CD14-positive monocyte (primary cell): ENCODE measurements around the gene CAMK4. TPM values are rescaled to one million over a fixed set of nuclear protein-coding genes. Genes with fewer than 3 reads are reported as not detected.

Experiments used
- DNase-seq, 3 donors: peaks; one replicate each; pipeline ENCODE4 v3.0.0-alpha.2; 2011 to 2022
- H2AFZ ChIP-seq: 2 replicates; pipeline ENCODE4 v1.6.0; 2012; ENCODE audit warnings: mild to moderate bottlenecking, low read depth, low read length, inconsistent platforms; ENCODE audit not compliant: insufficient read depth, poor library complexity, severe bottlenecking
- H3K27ac ChIP-seq, 2 donors: 1 replicate in 1 of 2; 2 replicates in 1 of 2; pipeline ENCODE4 v1.5.1; 2012 to 2013; ENCODE audit warnings: low read length in 2 of 2, control low read depth in 1 of 2, inconsistent platforms in 1 of 2, low read depth in 1 of 2, mild to moderate bottlenecking in 1 of 2
- H3K27me3 ChIP-seq, 2 donors: one replicate each; pipeline versions ENCODE4 v1.6.0 to v1.6.1; 2011 to 2013; ENCODE audit warnings: low read length in 2 of 2; ENCODE audit not compliant: control insufficient read depth in 2 of 2, insufficient read depth in 2 of 2
- H3K36me3 ChIP-seq, 2 donors: replicated peaks in 1 of 2; 1 replicate in 1 of 2; 2 replicates in 1 of 2; pipeline versions ENCODE4 v1.5.1 to v1.6.1; 2012 to 2013; ENCODE audit warnings: low read length in 2 of 2, control low read depth in 1 of 2, inconsistent platforms in 1 of 2, mild to moderate bottlenecking in 1 of 2; ENCODE audit not compliant: insufficient read depth in 2 of 2, control insufficient read depth in 1 of 2
- H3K4me1 ChIP-seq, 2 donors: 1 replicate in 1 of 2; 2 replicates in 1 of 2; pipeline versions ENCODE4 v1.5.1 to v1.6.1; 2012 to 2013; ENCODE audit warnings: low read length in 2 of 2, control low read depth in 1 of 2, inconsistent platforms in 1 of 2, mild to moderate bottlenecking in 1 of 2, moderate library complexity in 1 of 2; ENCODE audit not compliant: insufficient read depth in 2 of 2, control insufficient read depth in 1 of 2
- H3K4me2 ChIP-seq: replicated peaks from 2 replicates; pipeline ENCODE3; 2012; ENCODE audit warnings: low read length, moderate library complexity, mild to moderate bottlenecking; ENCODE audit not compliant: poor library complexity, severe bottlenecking; ENCODE audit errors: extremely low read depth
- H3K4me3 ChIP-seq, 3 experiments: fragments of 200-600 bp in 1 of 3; sonication (generic) in 1 of 3; replicated peaks in 1 of 3; 1 replicate in 2 of 3; 2 replicates in 1 of 3; pipeline ENCODE4 v1.5.1; 2011 to 2013; ENCODE audit warnings: low read length in 3 of 3, mild to moderate bottlenecking in 3 of 3, control low read depth in 2 of 3, low read depth in 2 of 3, inconsistent platforms in 1 of 3, moderate library complexity in 1 of 3
- H3K79me2 ChIP-seq: 2 replicates; pipeline ENCODE4 v1.6.0; 2012; ENCODE audit warnings: mild to moderate bottlenecking, control low read depth, inconsistent platforms, low read length, moderate library complexity; ENCODE audit not compliant: insufficient read depth
- H3K9ac ChIP-seq: 2 replicates; pipeline ENCODE4 v1.6.0; 2017; ENCODE audit warnings: low read length, mild to moderate bottlenecking; ENCODE audit not compliant: insufficient read depth, poor library complexity, severe bottlenecking
- H3K9me3 ChIP-seq, 2 donors: replicated peaks in 1 of 2; 1 replicate in 1 of 2; 2 replicates in 1 of 2; pipeline versions ENCODE4 v1.5.1 to v1.6.1; 2012 to 2013; ENCODE audit warnings: low read length in 2 of 2, control low read depth in 1 of 2; ENCODE audit not compliant: control insufficient read depth in 1 of 2, insufficient read depth in 1 of 2
- H4K20me1 ChIP-seq: 2 replicates; pipeline ENCODE4 v1.6.0; 2012; ENCODE audit warnings: mild to moderate bottlenecking, low read length, control low read depth, moderate library complexity; ENCODE audit not compliant: insufficient read depth
- H3K27ac Mint-ChIP-seq, 7 donors: one replicate each; pipeline ENCODE4 v1.8.0; 2020; ENCODE audit warnings: mild to moderate bottlenecking in 7 of 7, mixed read lengths in 7 of 7, moderate library complexity in 6 of 7, inconsistent platforms in 2 of 7
- H3K27me3 Mint-ChIP-seq, 3 donors: one replicate each; pipeline ENCODE4 v1.8.0; 2021 to 2022; ENCODE audit warnings: low read depth in 3 of 3, mild to moderate bottlenecking in 3 of 3, mixed read lengths in 3 of 3, moderate library complexity in 3 of 3, inconsistent platforms in 1 of 3
- H3K36me3 Mint-ChIP-seq, 2 donors: one replicate each; pipeline ENCODE4 v1.8.0; 2020; ENCODE audit warnings: mixed read lengths in 2 of 2, inconsistent platforms in 1 of 2, mild to moderate bottlenecking in 1 of 2
- H3K4me1 Mint-ChIP-seq: one replicate; pipeline ENCODE4 v1.8.0; 2020; ENCODE audit warnings: mild to moderate bottlenecking, mixed read lengths
- H3K4me3 Mint-ChIP-seq, 2 donors: one replicate each; pipeline ENCODE4 v1.8.0; 2020; ENCODE audit warnings: mild to moderate bottlenecking in 2 of 2, mixed read lengths in 2 of 2, moderate library complexity in 1 of 2
- H3K9me3 Mint-ChIP-seq, 7 donors: one replicate each; pipeline ENCODE4 v1.8.0; 2020 to 2022; ENCODE audit warnings: mixed read lengths in 7 of 7, mild to moderate bottlenecking in 6 of 7, moderate library complexity in 6 of 7, inconsistent platforms in 2 of 7
- CTCF ChIP-seq: fragments of 200-600 bp; IDR thresholded peaks from one replicate; pipeline ENCODE4 v1.8.0; 2022; ENCODE audit warnings: antibody characterized with exemption, mild to moderate bottlenecking
- WGBS: methylation state at CpG from one replicate; pipeline ENCODE4 v1.1.5; 2013; ENCODE audit warnings: missing lambda C conversion rate; ENCODE audit not compliant: insufficient coverage; 5-methylcytosine and 5-hydroxymethylcytosine counted together
- intact Hi-C, 2 donors: fragments of 100-400 bp; cut with micrococcal nuclease; formaldehyde crosslinking; loops; one replicate each; pipeline versions ENCODE4 v1.15.0 to v1.15.1; 2023
- polyA plus RNA-seq, 3 donors: library from polyadenylated mRNA; depleted of rRNA in 1 of 3; unstranded in 2 of 3; stranded (reverse) in 1 of 3; fragments of 300-500 nt in 2 of 3; fragments of >200 nt in 1 of 3; fragmentation: Illumina TruSeq in 2 of 3; gene quantifications; 1 replicate in 2 of 3; 2 replicates in 1 of 3; pipeline ENCODE4 v1.2.3, GENCODE V29; 2012 to 2021

The CAMK4 gene
- polyA plus RNA-seq, 3 donors, result 0.24 to 0.28 TPM; not detected in 1

- H3K9me3 ChIP-seq, result no peaks in the 10 kb centered on the region
- Mint-ChIP-seq H3K36me3 (no peaks in the 10 kb centered on the region), H3K27me3 (peaks cover 0 to 4% (median 3%) of the 10 kb centered on the region in 3 donors), H3K4me3 (no peak overlapping the region), H3K9me3 (peaks cover 0 to 3% (median 0%) of the 10 kb centered on the region in 7 donors), H3K27ac (no peak overlapping the region), H3K4me1 (no peaks in the 10 kb centered on the region)
- H3K9ac ChIP-seq, result no peak overlapping the region
- H3K4me1 ChIP-seq, result no peaks in the 10 kb centered on the region
- no peaks in the 10 kb centered on the region for H3K27me3 ChIP-seq
- no peak for DNase-seq
- no peak overlapping the region for H3K4me3 ChIP-seq
- no peak overlapping the region for H2AFZ ChIP-seq
- no peaks in the 10 kb centered on the region for H3K36me3 ChIP-seq
- no CpG with 5 or more reads among the region's 1 CpG for WGBS
- TF ChIP-seq CTCF, result no peak
- no peaks in the 10 kb centered on the region for H3K79me2 ChIP-seq
- no peaks in the 10 kb centered on the region for H4K20me1 ChIP-seq
- H3K4me2 ChIP-seq, result no peak overlapping the region
- H3K27ac ChIP-seq, result no peak overlapping the region
- intact Hi-C loops, result no loop called here
Measured at GRCh38 chr5:111387361-111387760, 163.2 kb downstream of the CAMK4 start.

GRCh38 chr5:111389390-111390082 lies 165.4 kb downstream of the CAMK4 start:
- Mint-ChIP-seq H3K36me3 (no peaks in the 10 kb centered on the region), H3K27ac (no peak overlapping the region), H3K4me1 (no peaks in the 10 kb centered on the region), H3K9me3 (peaks cover 0 to 3% (median 0%) of the 10 kb centered on the region in 7 donors), H3K27me3 (peaks cover 2 to 4% (median 3%) of the 10 kb centered on the region in 3 donors), H3K4me3 (no peak overlapping the region)
- Histone ChIP-seq H3K4me3 (no peak overlapping the region), H3K4me2 (no peak overlapping the region), H3K9me3 (no peaks in the 10 kb centered on the region), H4K20me1 (no peaks in the 10 kb centered on the region), H3K9ac (no peak overlapping the region), H3K4me1 (no peaks in the 10 kb centered on the region), H3K79me2 (no peaks in the 10 kb centered on the region), H3K27me3 (no peaks in the 10 kb centered on the region), H3K36me3 (no peaks in the 10 kb centered on the region), H3K27ac (no peak overlapping the region), H2AFZ (no peak overlapping the region)
- no peak for DNase-seq
- TF ChIP-seq CTCF, result no peak
- intact Hi-C loops, result no loop called here
- no CpG with 5 or more reads among the region's 1 CpG for WGBS
